Activated naive CD4-positive, alpha-beta T cell treated with anti-CD3 and anti-CD28 coated beads for 36 hours (primary cell): ENCODE measurements around the gene SCNN1G. TPM values are rescaled to one million over a fixed set of nuclear protein-coding genes. Genes with fewer than 3 reads are reported as not detected.

ENCODE experiments used
- CTCF ChIA-PET: fragments of 350-600 bp; sonication (Branson Sonifier 250); formaldehyde crosslinking; loops from one replicate; lab custom pipeline; 2021; ENCODE audit warnings: antibody characterized with exemption; lab: Charles Lee
- DNase-seq: peaks from one replicate; pipeline ENCODE4 v3.0.0-alpha.2; 2020
- H3K27ac Mint-ChIP-seq: one replicate; pipeline ENCODE4 v1.8.0; 2021; ENCODE audit warnings: mild to moderate bottlenecking, mixed read lengths
- H3K27me3 Mint-ChIP-seq: one replicate; pipeline ENCODE4 v1.8.0; 2021; ENCODE audit warnings: low read depth, mixed read lengths
- H3K36me3 Mint-ChIP-seq: one replicate; pipeline ENCODE4 v1.8.0; 2021; ENCODE audit warnings: low read depth, mixed read lengths
- H3K4me1 Mint-ChIP-seq: one replicate; pipeline ENCODE4 v1.8.0; 2021; ENCODE audit warnings: low read depth, mixed read lengths
- H3K4me3 Mint-ChIP-seq: one replicate; pipeline ENCODE4 v1.8.0; 2021; ENCODE audit warnings: mild to moderate bottlenecking, moderate library complexity, mixed read lengths
- H3K9me3 Mint-ChIP-seq: one replicate; pipeline ENCODE4 v1.8.0; 2021; ENCODE audit warnings: mixed read lengths
- intact Hi-C: fragments of 100-400 bp; cut with micrococcal nuclease; formaldehyde crosslinking; loops from one replicate; pipeline ENCODE4 v1.15.1; 2023
- total RNA-seq, 2 experiments: library from RNA; stranded (reverse); gene quantifications; one replicate each; pipeline ENCODE4 v1.2.3, GENCODE V29; 2021

The SCNN1G gene
- total RNA-seq, 2 experiments from 2014 or later: not detected

DNA sequence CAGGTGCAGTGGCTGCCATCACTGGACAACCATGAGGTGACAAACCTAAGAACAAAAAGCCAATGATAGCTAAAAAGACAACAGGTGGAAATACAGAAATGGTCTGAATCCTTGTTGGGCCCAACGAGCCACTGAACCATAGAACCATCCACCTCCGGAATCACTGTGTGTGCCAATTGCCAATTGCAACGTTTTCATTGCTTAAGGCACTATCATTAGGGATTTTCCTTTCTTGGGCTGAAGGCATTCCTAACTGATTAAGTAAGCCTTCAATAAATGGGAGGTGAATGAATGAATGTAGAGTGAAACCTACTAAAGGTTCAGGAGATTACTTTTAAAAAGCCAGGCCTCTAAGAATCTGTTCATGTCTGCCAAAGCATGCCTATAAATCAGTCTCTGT, 36.9 kb upstream of the SCNN1G start:
- Mint-ChIP-seq H3K27ac (no peak overlapping the region), H3K27me3 (no peaks in the 10 kb centered on the region), H3K4me1 (peaks cover 21% of the 10 kb centered on the region), H3K36me3 (no peaks in the 10 kb centered on the region), H3K9me3 (no peaks in the 10 kb centered on the region), H3K4me3 (no peak overlapping the region)
- no peak for DNase-seq
- intact Hi-C loops: loop anchor here (5.0 kb wide), 2 partner anchors 48 to 1183 kb away; no protein-coding TSS in a partner anchor
- CTCF ChIA-PET: interaction anchor here (0.6 kb wide), 1 partner anchor 1155 kb away, joined by 3 read pairs; no protein-coding TSS in a partner anchor

DNA sequence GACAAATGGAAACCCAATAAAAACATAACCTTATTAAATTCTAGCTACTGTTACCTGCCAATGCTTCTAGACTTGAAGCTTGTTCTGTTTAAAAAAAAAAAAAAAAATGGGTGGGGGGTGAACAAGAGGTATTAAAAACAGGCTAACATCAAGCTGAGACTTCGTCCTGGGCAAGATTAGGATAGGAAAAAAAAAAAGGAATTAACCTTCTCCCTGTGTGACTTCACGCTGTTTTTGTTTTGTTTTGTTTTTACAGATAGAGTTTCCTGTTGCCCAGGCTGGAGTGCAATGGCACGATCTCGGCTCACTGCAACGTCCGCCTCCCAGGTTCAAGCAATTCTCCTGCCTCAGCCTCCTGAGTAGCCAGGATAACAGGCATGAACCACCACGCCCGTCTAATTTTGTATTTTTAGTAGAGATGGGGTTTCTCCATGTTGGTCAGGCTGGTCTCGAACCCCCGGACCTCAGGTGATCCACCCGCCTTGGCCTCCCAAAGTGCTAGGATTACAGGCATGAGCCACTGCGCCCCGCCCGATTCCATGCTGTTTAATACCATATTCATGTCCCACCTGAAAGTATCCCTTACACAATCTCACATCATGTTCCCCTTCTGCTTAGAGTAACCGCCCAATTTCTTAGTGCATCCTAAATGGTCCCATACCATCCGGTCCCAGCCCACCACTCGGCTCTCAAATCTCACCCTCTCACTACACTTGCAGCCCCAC, 35.5 kb upstream of the SCNN1G start:
- CTCF ChIA-PET: no interaction called here
- intact Hi-C loops: loop anchor here (5.0 kb wide), 2 partner anchors 50 to 1185 kb away; no protein-coding TSS in a partner anchor
- peak overlapping the region; percentile 22 for H3K4me3 Mint-ChIP-seq

DNA sequence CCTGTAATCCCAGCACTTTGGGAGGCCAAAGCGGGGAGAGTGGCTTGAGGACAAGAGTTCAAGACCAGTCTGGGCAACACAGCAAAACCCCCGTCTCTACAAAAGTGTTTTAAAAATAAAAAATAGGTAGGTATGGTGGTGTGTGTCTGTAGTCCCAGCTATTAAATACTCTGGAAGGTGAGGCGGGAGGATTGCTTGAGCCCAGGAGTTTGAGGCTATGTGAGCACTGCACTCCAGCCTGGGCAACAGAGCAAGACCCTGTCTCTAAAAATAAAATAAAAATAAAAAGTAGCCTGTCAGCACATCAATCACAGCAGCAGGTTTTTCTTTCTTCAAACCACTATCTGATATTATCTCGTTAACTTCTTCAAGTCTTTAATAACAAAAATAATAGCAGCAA, 34.9 kb upstream of the SCNN1G start:
- Mint-ChIP-seq H3K27me3 (no peaks in the 10 kb centered on the region), H3K4me3 (peak overlapping the region; percentile 95), H3K4me1 (peaks cover 21% of the 10 kb centered on the region), H3K9me3 (no peaks in the 10 kb centered on the region), H3K36me3 (no peaks in the 10 kb centered on the region), H3K27ac (no peak overlapping the region)
- CTCF ChIA-PET: no interaction called here
- intact Hi-C loops: loop anchor here (2.0 to 5.0 kb wide), 3 partner anchors 50 to 1185 kb away; partner anchors contain the start of genes EARS2 and UBFD1
- DNase-seq: no peak

More for the DNA sequence above, 35.5 kb upstream of the SCNN1G start:
- no peak for DNase-seq
- peaks cover 21% of the 10 kb centered on the region for H3K4me1 Mint-ChIP-seq
- no peaks in the 10 kb centered on the region for H3K36me3 Mint-ChIP-seq
- no peak overlapping the region for H3K27ac Mint-ChIP-seq
- H3K27me3 Mint-ChIP-seq: no peaks in the 10 kb centered on the region
- no peaks in the 10 kb centered on the region for H3K9me3 Mint-ChIP-seq

DNA sequence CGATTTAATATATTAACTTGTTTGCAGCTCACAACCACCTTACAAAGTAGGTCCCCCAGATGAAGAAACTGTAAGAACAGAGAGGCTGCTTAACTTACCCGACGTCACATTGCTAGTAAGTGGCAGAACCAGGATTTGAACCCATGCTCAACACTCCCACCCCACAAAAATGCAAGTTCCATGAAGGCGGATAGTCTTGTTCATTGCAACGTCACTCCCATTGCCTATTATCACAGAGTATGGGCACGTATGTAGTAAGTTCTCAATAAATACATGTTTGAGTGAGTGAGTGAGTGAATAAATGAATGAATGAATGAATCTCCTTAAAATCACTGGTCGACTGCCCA, 34.4 kb upstream of the SCNN1G start:
- CTCF ChIA-PET: no interaction called here

DNA sequence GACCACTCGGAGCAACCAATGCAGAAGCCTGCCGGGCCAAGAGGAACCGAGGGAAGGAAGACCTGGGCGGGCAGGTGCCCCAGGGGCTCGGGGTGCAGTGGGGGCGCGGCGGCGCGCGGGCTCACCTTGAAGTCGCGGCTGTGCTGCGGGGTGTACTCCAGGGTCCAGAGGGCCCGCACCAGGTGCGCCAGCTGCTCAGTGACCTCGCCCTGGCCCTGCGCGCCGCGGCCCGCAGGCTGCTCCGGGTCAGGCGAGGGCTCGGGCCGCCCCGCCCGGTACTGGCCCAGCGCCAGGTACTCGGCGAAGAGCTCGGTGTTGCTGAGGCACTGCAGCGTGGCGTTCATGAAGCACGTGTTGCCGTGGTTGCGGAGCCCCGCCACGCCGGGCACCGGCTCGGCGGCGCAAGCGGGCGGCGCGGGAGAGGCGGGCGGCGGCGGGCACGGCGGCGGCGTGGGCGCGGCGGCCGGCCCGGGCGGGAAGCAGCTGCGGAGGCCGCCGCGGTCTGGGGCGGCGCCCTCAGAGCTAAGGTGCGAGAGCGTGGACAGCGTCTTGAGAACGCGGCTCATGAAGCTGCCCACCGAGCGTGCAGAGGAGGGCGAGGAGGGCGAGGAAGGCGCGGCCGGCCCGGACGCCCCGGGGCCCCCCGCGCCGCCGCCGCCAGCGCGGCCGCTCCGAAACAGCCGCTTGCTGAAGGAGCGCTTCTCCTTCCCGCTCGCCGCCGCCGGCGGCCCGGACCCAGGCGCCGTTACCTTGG, 33.9 kb upstream of the SCNN1G start:
- Mint-ChIP-seq H3K9me3 (no peaks in the 10 kb centered on the region), H3K4me3 (peak overlapping the region; percentile 95), H3K36me3 (no peaks in the 10 kb centered on the region), H3K4me1 (peaks cover 21% of the 10 kb centered on the region), H3K27ac (no peak overlapping the region), H3K27me3 (no peaks in the 10 kb centered on the region)
- CTCF ChIA-PET: no interaction called here
- intact Hi-C loops: loop anchor here (1.0 to 5.0 kb wide), 5 partner anchors 34 to 1549 kb away; partner anchors contain the start of genes EARS2, METTL9, SCNN1G and UBFD1
- peak; percentile 42 for DNase-seq

More for the DNA sequence above, 34.4 kb upstream of the SCNN1G start:
- intact Hi-C loops: loop anchor here (2.0 to 5.0 kb wide), 3 partner anchors 51 to 1186 kb away; partner anchors contain the start of genes EARS2 and UBFD1
- Mint-ChIP-seq H3K4me1 (peaks cover 21% of the 10 kb centered on the region), H3K27ac (no peak overlapping the region), H3K9me3 (no peaks in the 10 kb centered on the region), H3K36me3 (no peaks in the 10 kb centered on the region), H3K4me3 (peak overlapping the region; percentile 95), H3K27me3 (no peaks in the 10 kb centered on the region)
- no peak for DNase-seq

DNA sequence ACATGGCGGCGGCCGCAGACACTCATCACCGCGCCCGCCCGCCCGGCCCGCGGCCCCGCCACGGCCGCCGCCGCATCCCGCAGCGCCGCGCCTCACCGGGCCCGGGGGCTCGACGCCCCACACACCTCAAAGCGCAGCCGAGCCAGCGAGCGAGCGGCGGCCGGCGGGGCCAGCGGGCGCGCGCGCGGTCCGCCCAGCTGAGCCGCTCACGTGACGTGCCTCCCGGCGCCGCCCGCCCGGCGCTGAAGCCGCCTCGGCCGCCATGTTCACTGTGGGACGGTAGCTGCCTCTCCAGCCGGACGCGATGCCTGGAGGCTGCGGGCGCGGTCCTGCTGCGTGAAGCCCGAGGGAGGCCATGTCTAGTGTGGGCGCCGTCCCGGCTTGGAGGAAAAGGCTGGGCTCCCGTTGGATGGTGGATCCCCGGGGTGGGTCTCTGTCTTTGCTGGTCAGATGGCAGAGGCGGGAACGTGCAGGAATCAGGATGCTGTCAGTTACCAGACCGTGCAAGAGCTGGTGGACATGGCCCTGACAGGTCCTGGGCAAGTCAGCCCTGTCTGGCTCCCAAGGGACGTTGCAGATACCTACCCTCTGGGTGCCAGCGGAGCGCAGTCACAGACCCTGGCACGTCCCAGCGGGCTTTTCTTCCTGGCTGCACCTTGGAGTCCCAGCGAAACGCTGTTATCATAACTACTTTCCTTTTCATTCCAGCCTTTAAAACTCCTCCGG, 33.1 kb upstream of the SCNN1G start, which contains the start of gene USP31:
Gene USP31, minus strand, starts transcription at position 186 of the 726 bp plus-strand sequence. Its CDS starts 182 bp downstream, at position 4.
- no peaks in the 10 kb centered on the region for H3K9me3 Mint-ChIP-seq
- CTCF ChIA-PET: no interaction called here
- no peaks in the 10 kb centered on the region for H3K27me3 Mint-ChIP-seq
- intact Hi-C loops: loop anchor here (1.0 to 5.0 kb wide), 5 partner anchors 33 to 1550 kb away; partner anchors contain the start of genes EARS2, METTL9, SCNN1G and UBFD1
- DNase-seq: peak; percentile 93
- no peaks in the 10 kb centered on the region for H3K36me3 Mint-ChIP-seq
- no peak within 1 kb of the TSS for H3K27ac Mint-ChIP-seq
- H3K4me3 Mint-ChIP-seq: peak within 1 kb of the TSS; percentile 95
- H3K4me1 Mint-ChIP-seq: peaks cover 21% of the 10 kb centered on the region

DNA sequence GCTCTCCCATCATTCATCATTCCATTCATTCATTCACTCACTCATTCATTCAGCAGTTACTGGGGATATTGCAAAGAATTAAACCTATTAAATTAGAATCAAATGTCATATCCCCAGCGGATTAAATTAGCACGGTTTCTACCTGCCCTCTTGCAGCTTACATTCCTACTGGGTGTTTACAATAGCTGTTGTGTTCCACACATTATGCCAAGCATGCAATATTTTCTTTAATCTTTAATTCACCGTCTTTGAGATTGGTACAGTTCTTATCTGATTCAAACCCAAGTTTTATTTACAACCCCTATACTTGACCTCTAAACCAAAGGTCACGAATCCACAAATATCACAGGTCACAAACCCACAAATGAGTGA, 32.6 kb upstream of the SCNN1G start:
- peak overlapping the region; percentile 92 for H3K4me3 Mint-ChIP-seq
- H3K27me3 Mint-ChIP-seq: no peaks in the 10 kb centered on the region
- CTCF ChIA-PET: no interaction called here
- H3K9me3 Mint-ChIP-seq: no peaks in the 10 kb centered on the region
- intact Hi-C loops: loop anchor here (1.0 to 5.0 kb wide), 5 partner anchors 32 to 1551 kb away; partner anchors contain the start of genes EARS2, METTL9, SCNN1G and UBFD1
- peaks cover 19% of the 10 kb centered on the region for H3K4me1 Mint-ChIP-seq
- no peaks in the 10 kb centered on the region for H3K36me3 Mint-ChIP-seq
- DNase-seq: no peak
- no peak overlapping the region for H3K27ac Mint-ChIP-seq

DNA sequence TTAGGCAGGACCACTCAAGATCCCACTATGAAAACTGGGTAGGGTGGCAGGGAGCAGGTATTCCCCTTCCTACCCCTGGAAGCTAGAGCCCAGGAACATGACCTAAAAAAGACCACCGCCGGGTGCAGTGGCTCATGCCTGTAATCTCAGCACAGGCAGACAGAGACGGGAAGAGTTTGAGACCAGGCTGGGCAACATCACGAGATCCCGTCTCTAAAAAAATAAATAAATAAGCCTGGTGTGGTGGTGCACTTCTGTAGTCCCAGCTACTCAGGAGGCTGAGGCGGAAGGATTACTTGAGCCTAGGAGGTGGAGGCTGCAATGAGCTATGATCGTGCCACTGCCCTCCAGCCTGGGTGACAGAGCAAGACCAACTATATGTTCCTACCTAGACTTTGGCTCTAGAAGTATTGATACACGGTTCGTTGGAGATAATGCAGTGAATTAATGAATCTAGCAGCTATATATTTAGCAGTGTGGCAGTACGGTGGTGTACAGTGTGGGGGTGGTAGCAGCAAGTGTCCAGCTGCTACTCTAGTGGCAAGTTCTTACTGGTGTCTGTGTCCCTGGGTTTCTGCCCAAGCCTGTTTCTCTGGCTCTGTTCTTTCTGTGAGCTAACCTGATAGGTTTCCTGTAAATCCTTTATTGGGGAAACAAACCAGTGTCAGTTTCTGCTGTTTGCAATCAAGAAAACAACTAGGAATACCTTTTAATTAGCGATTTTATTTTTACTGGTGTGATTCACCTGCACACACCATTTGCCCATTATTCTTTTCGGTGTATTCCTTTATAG, 30.0 kb upstream of the SCNN1G start:
- H3K27me3 Mint-ChIP-seq: no peaks in the 10 kb centered on the region
- H3K4me1 Mint-ChIP-seq: peaks cover 15% of the 10 kb centered on the region
- no peak for DNase-seq
- no peaks in the 10 kb centered on the region for H3K36me3 Mint-ChIP-seq
- H3K4me3 Mint-ChIP-seq: no peak overlapping the region
- CTCF ChIA-PET: interaction anchor here (2.0 kb wide), 1 partner anchor 281 kb away, joined by 5 read pairs; no protein-coding TSS in a partner anchor
- no peak overlapping the region for H3K27ac Mint-ChIP-seq
- no peaks in the 10 kb centered on the region for H3K9me3 Mint-ChIP-seq
- intact Hi-C loops: no loop called here

DNA sequence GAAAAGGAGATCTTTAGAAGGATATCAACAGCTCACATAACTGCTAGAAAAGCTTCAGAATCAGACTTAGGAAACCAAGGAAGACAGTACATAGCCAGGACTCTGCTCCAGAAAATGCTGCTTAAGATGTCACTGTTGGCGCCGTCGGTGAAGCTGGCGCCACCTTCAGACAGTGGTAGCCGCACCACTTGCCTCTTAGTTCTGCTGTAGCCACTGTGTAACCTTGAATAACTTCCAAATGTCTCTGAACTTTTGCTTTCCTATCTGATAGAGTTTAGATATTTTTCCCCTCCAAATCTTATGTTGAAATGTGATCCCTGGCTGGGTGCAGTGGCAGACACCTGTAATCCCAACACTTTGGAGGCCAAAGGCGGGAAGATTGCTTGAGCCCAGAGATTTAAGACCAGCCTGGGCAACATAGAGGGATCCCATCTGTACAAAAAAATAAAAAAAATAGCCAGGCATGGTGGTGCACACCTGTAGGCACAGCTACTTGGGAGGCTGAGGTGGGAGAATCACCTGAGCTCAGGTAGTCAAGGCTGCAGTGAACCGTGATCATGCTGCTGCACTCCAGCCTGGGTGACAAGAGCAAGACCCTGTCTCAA, 27.0 kb upstream of the SCNN1G start:
- Mint-ChIP-seq H3K4me1 (peaks cover 7% of the 10 kb centered on the region), H3K27ac (no peak overlapping the region), H3K9me3 (no peaks in the 10 kb centered on the region), H3K36me3 (no peaks in the 10 kb centered on the region), H3K4me3 (no peak overlapping the region), H3K27me3 (no peaks in the 10 kb centered on the region)
- intact Hi-C loops: no loop called here
- CTCF ChIA-PET: no interaction called here
- peak; percentile 9 for DNase-seq

DNA sequence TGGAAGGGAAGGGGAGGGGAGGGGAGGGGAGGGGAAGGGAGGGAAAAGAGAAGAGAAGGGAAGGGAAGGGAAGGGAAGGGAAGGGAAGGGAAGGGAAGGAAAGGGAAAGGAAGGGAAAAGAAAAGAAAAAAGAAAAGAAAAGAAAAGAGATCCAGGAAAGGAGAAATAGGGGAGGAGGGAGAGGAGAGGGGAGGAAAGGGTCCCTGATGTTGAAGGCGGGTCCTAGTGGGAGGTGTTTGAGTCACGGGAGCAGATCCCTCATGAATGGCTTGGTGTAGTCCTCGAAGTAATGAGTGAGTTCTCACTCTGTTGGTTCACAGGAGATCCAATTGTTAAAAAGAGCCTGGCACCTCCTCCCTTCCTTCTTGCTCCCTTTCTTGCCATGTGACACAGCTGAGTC, 26.4 kb upstream of the SCNN1G start:
- H3K27me3 Mint-ChIP-seq: no peaks in the 10 kb centered on the region
- intact Hi-C loops: no loop called here
- no peaks in the 10 kb centered on the region for H3K36me3 Mint-ChIP-seq
- H3K4me3 Mint-ChIP-seq: no peak overlapping the region
- peaks cover 7% of the 10 kb centered on the region for H3K4me1 Mint-ChIP-seq
- no peak for DNase-seq
- H3K9me3 Mint-ChIP-seq: no peaks in the 10 kb centered on the region
- no peak overlapping the region for H3K27ac Mint-ChIP-seq
- CTCF ChIA-PET: no interaction called here

DNA sequence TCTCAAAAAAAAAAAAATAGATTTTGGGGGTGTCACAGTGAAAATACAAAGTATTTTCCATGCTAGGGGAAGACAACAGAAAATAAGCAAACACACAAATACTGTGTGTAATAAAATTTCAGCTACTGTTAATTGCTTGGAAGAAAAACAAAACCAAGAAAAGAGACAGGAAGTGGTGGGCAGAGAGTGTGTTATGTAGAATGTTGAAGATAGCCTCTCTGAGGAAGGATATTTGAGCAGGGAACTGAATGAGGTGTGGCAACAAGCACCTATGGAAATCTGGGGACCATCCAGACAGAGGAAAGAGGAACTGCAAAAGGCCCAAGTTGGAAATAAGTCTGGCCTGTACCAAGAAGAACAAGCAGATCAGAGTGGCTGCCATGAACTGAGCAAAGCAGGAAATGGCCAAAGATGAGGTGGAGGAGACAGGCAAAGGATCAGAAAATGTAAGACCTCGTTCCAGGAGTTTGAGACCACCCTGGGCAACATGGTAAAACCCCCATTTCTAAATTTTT, 25.5 kb upstream of the SCNN1G start:
- no peak for DNase-seq
- no peaks in the 10 kb centered on the region for H3K36me3 Mint-ChIP-seq
- no peak overlapping the region for H3K4me3 Mint-ChIP-seq
- intact Hi-C loops: no loop called here
- peaks cover 7% of the 10 kb centered on the region for H3K4me1 Mint-ChIP-seq
- H3K27me3 Mint-ChIP-seq: no peaks in the 10 kb centered on the region
- no peaks in the 10 kb centered on the region for H3K9me3 Mint-ChIP-seq
- CTCF ChIA-PET: no interaction called here
- no peak overlapping the region for H3K27ac Mint-ChIP-seq
